ENCODE results near the gene KIAA1217. TPM values are rescaled to one million over a fixed set of nuclear protein-coding genes. Genes with fewer than 3 reads are reported as not detected.
A peak's percentile ranks its signal among the peaks of the same experiment; 100 is the strongest.
"Not testable (repeated sequence)": the region's sequence is repeated elsewhere in the genome, so short reads cannot be mapped to it uniquely, and the experiment has no call there.

The KIAA1217 gene
- total RNA-seq, 1 experiment from 2014 or later, result 5.2 TPM

DNA sequence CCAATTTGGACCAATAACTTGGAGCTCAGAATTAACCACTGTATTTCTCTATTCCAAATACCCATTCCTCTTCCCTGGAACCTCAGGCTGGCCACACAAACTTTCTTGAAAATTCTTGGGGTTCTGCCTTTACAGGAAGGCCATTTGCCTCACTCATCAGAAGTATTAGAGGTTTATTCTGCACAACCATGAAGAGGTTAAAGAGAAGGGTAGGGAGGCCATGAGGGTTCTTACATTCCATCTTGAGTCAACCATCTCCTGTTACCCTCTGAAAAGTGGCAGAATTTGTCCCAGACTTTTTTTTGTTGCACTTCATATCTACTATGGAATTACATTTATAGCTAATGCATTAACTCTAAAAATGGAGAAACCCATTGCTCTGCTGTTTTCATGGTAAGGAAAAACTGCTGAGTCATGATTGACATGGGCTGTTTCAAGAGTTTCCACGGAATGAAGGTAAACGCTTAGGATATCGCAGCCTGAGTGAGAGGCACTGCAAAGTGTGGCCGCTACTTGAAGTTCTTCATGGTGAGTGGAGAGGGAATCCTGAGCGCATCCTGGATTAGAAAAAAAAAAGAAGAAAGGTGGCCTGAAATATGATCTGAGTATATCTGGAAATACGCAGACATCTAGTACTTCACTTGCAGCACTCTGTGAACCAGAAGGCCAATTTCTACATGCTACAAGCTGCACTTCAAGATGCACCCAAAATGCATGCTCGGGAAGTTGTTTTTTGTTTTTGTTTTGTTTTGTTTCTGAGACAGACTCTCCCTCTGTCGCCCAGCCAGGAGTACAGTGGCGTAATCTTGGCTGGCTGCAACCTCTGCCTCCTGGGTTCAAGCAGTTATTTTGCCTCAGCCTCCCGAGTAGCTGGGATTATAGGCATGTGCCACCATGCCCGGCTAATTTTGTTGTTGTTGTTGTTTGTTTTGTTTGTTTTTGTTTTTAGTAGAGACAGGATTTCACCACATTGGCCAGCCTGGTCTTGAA is 83.7 kb downstream of the KIAA1217 start:
- no peak for DNase-seq (ENCODE audit: low spot score)

DNA sequence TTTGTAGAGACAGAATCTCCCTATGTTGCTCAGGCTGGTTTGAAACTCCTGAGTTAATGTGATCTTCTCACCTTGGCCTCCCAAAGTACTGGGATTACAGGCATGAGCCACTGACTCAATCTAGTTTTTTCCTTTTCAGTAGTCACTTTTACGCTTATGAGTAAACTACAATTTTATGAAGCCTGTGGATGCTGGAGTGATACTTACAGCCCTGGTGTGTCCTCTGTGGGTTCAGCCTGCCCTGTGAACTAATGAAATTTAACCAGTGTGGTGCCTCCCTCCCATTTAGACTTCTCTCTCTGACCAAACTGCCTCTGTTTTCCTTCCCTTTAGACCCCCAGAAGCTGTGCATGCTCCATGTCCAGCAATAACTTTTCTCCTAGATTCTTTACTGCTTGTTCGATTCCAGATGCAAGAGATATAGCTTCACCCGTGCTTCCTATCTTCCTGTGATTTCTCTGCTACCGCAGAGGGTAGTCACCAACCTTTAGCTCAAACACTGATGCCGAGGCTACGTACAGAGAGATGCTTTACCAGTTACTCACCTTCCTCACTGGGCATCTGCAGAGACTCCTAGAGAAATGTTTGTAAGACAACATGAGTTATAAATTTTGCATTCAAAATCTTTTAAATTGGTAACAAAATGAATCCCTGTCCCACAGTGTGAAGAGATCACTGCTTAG is 90.8 kb downstream of the KIAA1217 start:
- no peak for DNase-seq (ENCODE audit: low spot score)

DNA sequence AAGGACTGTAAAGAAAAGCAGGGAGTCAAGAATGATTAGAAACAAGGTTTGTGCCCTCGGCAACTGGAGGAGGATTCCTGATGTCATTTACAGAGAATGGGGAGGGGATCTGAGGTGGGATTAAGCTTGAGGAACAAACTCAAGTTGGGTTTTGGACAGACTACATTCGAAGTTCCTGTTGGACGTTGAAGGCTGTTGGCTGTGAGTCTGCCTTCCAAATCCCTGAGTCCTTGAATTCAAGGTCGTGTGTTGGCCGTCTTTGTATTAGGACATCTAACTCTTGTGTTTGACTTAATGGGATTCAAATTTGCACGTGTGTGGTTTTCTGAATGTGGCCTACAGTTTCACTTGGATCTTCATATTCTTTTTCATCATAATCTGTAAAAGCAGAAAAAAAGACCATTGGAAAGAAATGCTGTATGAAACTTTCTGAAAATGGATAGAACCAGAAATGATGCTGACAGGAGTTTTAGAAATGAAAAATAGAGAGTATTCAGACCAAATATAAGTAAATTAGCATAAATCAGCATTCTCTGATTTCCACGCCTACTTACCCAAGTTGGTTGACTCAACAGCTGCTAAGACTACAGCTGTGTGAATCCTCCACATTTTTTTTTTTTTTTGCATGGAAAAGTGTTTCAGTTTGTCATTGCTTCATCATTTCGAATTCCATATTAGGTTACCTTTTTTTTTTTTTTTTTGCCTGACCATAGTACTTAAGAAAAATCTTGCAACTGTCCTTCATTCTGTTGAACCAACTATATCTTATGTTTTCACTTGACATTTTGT is 94.8 kb downstream of the KIAA1217 start:
- DNase-seq (ENCODE audit: low spot score), result no peak

DNA sequence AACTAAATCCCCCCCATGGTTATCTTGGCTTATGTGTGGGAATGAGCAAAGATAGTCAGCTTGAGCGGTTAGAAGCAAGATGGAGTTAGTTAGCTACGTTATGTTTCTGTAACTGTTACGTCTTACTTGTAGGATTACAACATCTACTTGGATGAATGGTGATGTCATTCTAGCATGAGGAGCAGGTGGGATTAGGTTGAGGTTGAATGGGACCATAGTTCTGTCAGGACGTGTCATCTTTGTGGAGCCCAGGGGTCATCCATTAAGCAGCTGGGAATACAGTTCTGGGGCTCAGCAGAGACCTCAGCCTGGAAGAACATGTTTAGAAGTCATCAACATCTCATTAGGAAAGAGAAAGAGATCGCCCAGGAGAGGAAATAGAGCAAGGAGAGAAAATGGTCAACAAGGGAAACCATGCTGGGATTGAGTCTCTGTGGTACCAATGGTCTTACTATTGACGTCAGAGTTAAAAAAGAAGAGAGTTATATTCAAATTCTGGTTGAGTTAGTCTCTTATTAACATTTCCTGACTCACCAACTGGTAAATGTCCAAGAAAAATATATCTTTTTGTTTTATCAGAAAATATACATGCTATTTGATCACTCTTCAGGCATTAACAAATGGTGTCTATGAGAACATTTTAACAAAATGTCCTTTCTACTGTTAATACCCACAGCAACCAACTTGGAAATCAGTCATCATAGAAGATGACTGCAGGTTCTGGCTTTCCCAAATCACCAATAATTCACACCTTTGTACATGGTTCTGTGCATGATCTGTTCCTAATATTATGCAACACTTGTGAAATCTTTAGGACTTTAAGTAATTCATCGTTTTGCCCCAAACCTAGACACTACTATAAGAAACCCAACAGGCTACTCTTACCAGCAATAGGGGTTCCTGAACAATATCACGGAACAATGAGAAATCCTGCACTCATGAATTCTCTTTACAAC is 96.9 kb downstream of the KIAA1217 start:
- DNase-seq (ENCODE audit: low spot score), result no peak

DNA sequence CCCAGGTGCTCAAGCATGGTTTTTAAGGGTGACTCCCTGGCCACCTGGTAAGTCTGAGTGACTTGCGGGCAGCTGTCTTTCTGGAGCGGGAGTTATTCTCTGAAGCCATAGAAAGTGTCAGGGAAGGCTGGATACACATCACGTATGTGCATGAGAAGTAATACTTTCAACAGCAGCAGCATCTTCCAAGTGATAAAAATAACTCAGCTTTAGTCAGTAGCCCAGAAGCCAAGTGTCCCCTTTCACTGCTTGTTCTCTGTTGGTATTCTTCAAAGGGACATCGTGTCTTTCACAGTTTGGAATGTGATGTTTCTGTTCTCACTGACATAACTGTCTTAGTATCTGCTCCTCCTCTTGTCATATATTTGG is 97.6 kb downstream of the KIAA1217 start:
- DNase-seq (ENCODE audit: low spot score), result no peak

DNA sequence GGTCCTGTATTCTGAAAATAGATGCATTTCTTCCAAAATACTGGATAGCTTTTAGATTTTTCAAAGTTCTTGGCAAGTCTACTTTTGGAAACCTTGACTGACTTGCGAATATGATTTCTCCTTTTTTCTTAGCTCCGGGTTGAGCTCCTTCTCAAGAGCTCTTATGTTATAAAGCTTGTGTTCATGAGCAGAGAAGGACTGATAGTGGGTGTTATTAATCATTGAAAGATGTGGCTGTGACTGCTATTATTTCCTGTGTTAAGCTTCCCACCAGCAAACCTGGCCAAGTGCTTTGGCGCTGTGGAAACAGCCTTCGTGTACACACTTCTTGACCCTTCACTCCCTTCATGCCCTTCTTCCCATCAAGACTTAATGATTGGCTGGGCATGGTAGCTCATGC is 98.2 kb downstream of the KIAA1217 start:
- DNase-seq (ENCODE audit: low spot score), result no peak

DNA sequence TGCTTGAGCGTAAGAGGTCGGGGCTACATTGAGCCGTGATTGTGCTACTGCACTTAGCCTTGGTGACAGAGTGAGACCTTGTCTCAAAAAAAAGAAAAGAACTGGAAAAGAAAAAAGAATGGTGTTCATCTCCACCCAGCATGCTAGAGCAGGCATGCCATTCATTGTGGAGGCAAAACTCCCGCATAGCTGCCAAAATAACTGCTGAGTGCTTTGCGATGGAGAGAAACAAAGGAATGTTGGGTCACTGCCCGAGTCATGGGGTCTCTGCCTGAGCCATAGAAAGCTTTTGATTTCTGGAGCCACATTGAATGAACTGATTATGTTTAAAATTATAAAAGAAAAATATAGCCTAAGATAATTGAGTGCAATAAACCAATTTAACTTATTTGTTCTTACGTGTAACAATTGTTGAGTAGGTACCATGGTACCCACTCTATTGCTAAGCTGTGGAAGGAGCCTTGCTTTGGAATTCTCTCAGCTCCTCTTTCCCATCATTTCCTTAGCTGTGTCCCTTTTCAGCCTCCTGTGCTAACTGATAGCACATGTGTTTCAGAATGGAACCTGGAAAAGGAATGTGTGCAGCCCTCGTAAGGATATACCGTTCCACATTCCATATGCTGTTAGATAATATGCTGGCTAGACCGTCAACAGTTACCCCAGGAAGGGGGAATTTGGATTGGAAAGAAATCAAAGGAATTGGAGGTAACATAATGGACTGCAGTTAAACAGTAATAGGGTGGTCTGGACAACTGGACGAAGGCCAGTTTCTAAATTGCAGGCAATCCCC is 99.0 kb downstream of the KIAA1217 start:
- DNase-seq (ENCODE audit: low spot score), result no peak

DNA sequence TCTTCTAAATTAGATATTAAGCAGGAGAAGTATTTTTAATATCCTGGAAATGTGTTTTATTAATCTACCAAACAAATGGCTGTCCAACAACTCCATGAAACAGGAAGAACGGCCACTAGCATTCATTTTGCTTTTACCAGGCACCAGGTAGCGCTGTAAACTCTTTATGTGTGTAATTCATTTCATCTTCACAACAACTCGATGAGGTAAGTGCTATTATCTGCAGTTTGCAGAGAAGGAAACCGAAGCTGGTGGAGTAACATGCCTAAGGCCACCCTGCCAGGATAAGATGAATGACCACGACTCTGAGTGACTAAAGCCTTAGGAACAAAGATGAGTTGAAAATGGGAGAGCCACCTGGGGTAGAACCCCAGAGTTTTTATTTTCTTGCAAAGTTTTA is 101.2 kb downstream of the KIAA1217 start:
- DNase-seq (ENCODE audit: low spot score), result peak; percentile 31

DNA sequence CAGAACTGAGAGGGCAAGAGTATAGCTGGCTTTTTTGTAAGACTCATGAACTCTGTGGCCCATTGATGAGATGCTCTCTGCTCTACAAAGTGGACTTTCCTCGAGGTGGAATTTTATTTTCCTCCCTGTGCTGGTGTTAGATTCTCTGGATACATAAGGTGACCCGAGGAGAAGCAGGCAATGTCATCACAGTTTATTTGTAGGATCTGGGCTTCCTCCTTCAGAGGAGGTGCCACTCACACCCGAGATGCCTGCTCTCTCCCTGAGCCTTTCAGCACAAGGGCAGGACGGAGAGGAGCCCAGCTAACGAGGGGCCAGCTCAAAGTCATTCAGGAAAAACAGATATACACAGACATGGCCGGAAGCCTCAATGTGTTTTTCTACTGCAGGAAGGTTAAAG is 103.0 kb downstream of the KIAA1217 start:
- no peak for DNase-seq (ENCODE audit: low spot score)

DNA sequence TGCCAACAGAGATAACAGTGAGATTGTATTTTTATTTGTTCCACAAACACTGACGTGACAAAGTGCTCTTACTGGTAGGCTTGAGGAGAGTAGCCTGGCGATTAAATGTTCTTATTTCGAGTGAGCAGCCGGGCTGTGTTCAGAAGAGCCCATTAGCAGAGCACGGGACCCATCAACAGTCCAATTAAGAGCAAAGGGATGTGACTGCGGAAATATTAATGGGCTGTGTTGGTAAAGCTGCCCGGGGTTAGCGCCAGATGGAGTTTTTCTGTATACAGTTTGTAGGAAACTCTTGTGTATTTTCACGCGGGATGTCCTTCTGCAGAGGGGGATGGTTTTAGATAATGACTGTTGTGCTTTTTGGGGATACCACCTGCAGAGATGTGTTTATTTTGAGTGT is 104.3 kb downstream of the KIAA1217 start:
- no peak for DNase-seq (ENCODE audit: low spot score)

DNA sequence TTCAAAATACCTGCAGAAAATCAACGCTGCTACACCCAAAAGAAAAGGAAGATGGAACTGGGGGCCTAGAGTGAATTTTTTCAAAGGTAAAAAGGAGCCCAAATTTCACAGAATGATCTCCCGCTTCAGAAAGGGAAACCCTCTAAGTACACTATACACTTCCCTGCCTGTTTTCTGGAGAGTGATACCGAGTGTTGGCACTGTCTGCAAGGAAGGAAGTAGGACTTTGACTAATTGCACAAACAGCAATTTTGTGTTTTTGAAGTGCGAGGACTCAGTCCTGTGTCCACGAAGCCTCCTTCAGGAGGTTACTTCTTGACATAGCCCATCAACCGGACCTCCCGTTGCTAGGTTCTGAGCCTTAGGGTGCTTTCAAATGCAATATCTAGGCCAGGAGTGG is 106.3 kb downstream of the KIAA1217 start:
- no peak for DNase-seq (ENCODE audit: low spot score)

DNA sequence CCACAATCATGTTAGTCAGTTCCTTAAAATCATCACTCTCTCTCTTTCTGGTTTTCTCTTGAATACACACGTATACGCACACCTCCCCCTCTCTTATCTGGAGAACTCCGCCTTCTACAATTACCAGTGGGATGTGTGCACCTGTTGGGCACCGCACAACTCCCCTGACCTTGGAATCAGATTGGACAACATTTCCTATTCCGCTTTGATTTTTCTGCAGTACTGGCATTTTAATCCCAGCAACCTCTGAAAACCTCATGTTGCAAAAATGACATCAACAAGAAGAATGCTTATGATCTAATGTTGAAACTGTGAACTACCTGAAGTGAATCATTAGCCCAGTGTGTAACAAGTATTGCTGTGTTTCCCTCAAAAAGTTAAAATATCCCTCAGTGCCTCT is 109.6 kb downstream of the KIAA1217 start:
- no peak for DNase-seq (ENCODE audit: low spot score)

DNA sequence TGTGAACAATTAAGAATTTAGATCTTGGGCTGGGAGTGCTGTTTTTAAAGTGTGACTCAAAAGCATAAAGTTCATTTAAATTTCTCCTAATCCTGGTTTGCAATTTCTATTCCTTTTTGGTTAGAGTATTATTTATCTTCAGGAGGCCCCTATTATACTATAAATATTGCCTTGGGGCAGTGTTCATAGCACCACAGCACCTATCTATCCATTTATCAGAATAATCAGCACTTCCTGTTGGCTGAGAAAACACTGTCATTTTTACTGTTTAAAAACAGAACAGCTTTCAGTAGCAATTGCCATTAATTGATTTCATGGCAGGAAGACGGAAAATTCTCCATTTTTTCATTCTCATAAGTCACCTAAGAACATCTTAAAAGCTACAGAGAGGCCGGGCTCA is 111.4 kb downstream of the KIAA1217 start:
- no peak for DNase-seq (ENCODE audit: low spot score)

DNA sequence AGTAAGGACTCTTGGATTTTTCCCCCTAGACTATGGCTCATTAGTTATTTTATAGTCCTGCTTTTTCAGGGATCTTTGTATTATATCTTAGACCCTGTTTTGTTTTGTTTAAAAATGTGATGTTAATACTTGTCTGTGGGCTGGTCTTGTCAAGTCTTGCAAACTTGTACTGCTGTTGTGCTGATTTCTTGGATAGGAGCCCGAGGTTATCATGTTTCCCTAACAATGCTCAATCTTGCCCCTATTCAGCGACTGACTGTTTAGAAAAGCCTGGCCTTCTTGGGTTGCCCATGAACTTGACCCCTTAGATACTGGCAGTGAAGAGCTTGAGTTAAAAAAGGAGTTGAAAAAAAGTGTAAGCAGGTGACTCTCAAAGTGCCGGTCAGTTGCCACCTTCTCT is 115.7 kb downstream of the KIAA1217 start:
- DNase-seq (ENCODE audit: low spot score), result no peak

DNA sequence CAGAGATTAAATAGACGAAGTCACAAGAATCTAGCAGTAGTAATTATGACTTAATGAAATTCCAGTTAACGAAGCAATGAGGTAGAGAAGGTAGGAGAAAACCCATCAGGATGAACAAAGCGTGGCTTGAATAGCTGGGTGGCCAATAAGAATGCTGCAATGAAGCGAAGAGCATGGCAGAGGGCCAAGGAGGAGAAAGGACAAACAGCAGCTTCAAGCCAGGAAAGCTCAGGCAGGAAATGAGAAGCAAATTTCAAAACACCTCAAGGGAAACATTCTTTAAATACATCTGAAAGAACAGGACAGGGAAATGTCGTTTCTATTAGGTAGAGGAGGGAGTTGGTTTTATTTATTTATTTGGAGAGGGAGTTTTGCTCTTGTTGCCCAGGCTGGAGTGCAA is 122.5 kb downstream of the KIAA1217 start:
- DNase-seq (ENCODE audit: low spot score), result peak; percentile 51

DNA sequence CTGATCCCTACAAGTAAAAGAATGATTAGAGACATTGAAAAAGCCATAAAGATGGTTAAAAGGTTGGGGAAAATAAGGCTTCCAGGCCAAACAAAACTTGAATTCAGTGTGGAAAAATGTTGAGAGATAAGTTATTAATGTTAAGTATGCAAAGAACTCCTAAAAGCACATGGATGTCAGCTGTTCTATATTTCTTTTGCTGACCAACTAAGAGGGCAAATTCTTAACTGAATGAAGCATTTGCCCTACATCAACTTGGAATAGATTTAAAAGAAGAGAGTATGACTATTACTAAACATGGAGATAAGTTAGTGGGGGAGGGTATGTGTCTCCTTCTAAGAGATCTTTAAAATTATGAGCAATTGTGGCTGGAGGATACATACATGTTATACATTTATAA is 124.8 kb downstream of the KIAA1217 start:
- no peak for DNase-seq (ENCODE audit: low spot score)

DNA sequence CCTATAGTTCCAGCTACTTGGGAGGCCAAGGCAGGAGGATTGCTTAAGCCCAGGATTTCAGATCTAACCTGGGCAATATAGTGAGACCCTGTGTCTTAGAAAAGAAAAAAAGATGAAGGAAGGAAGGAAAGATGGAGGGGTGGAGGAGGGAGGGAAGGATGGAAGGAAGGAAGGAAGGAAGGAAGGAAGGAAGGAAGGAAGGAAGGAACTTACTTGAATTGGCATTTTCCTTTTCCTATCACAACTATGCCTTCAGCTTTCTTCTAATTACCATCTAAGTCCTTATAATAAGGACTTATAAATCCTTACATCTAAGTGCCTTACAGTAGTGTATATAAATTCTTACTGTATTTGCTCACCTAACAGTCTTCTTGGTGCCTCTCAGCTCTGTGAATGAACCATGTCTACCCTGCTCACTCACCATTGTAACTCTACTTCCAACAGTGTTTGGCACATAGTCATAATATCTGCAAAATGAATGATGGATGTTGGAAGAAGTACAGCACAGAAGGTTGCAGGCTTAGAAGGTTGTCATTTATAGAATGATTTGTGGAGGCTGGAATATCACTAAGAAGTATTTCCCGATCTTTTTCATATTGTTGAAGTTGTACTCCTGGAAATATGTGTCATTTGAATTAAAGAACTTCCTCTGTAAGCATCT is 125.5 kb downstream of the KIAA1217 start:
- DNase-seq (ENCODE audit: low spot score), result no peak

DNA sequence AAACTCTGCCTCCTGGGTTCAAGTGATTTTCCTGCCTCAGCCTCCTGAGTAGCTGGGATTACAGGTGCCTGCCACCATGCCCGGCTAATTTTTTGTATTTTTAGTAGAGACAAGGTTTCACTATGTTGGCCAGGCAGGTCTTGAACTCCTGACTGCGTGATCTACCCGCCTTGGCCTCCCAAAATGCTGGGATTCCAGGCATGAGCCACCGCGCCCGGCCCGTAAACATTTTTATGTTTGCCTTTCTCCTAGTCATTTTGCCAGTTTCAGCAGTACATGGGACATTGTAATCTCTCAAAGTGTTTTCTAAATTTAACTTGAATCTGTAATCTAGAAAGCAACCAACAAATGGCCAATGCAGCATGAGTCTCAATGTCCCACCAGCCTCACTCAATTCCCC is 128.8 kb downstream of the KIAA1217 start:
- DNase-seq (ENCODE audit: low spot score), result not testable (repeated sequence)

DNA sequence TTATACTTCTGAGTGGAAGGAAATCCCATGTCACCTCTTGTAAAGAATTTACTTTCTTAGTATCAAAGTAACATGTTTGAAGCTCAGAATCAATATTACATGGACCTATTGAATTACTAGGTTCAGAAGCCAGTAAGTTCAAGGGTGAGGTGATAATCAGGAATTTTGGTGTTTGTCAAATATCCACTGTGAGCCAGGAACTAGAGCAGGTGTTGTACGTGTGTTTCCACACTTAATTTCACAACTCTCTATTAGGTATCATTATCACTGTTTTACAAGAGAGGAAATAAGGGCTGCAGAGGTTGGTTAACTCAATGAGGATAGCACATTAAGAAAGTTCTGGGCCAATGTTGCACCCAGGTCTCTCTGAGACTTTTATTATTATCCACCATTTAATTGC is 130.4 kb downstream of the KIAA1217 start:
- no peak for DNase-seq (ENCODE audit: low spot score)

DNA sequence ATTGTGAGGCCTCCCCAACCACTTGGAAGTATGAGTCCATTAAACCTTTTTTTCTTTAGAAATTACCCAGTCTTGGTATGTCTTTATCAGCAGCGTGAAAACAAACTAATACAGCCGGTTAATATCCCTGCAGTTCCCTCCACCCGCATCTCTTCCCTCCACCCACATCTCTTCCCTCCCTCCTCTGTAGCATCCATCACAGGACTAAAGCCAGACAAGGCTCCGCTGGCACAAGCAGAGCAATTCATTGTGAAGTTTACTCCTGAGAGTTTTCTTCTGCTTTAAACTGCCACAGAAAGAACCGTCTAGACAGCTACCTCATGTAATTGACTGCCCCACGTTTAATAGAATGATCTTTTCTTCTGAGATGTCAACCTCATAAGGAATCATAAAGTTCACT is 131.5 kb downstream of the KIAA1217 start:
- no peak for DNase-seq (ENCODE audit: low spot score)

Data from H4 (cell line).